Measurements from ENCODE around the gene AGO4.

DNA sequence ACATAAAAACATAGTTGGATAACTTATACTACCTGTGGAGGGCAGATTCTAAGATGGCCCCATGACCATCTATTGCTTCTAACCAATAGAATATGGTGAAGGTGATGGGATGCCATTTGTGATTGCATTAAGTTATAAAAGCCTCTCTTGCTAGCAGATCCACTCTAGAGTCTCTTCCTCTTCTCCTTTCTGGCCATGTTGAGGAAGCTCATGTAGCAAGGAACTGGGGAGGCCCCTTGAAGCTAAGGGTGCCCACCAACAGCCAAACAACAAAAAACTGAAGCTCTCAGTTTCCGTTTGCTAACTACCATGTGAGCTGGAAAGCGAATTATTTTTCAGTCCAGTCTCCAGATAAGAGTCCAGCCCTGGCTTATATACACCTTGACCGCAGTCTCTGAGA lies 59.2 kb downstream of the AGO4 start:
- TF ChIP-seq, protein P1, sequence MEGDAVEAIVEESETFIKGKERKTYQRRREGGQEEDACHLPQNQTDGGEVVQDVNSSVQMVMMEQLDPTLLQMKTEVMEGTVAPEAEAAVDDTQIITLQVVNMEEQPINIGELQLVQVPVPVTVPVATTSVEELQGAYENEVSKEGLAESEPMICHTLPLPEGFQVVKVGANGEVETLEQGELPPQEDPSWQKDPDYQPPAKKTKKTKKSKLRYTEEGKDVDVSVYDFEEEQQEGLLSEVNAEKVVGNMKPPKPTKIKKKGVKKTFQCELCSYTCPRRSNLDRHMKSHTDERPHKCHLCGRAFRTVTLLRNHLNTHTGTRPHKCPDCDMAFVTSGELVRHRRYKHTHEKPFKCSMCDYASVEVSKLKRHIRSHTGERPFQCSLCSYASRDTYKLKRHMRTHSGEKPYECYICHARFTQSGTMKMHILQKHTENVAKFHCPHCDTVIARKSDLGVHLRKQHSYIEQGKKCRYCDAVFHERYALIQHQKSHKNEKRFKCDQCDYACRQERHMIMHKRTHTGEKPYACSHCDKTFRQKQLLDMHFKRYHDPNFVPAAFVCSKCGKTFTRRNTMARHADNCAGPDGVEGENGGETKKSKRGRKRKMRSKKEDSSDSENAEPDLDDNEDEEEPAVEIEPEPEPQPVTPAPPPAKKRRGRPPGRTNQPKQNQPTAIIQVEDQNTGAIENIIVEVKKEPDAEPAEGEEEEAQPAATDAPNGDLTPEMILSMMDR (conservative IDR thresholded peaks at IDR 0.05; ENCODE audit: low read length) = no peak
- no peak for TF ChIP-seq EZH2phosphoT487 (IDR thresholded peaks at IDR 0.05; ENCODE audit: borderline replicate concordance, low read depth, low read length)

Measured in OCI-LY7 (cell line).